HepG2 (cell line): Measurements from ENCODE around the gene ANO9. TPM values are rescaled to one million over a fixed set of nuclear protein-coding genes. Genes with fewer than 3 reads are reported as not detected.
A peak's percentile ranks its signal among the peaks of the same experiment; 100 is the strongest.

Source experiments
- ATM ChIP-seq: fragments of 450-650 bp; IDR thresholded peaks from 2 replicates; pipeline ENCODE4 v1.7.1; 2017; ENCODE audit warnings: mild to moderate bottlenecking, borderline replicate concordance
- CCAR2 ChIP-seq: fragments of 200-400 bp; formaldehyde crosslinking; optimal IDR thresholded peaks from 2 replicates; pipeline ENCODE3; 2018; ENCODE audit warnings: low read depth, mild to moderate bottlenecking, low read length, moderate library complexity
- FOXO1 ChIP-seq: sonication (generic); formaldehyde crosslinking; IDR thresholded peaks from 2 replicates; pipeline ENCODE4 v1.4.0; 2020; ENCODE audit warnings: missing genetic modification reagents
- ISL2 ChIP-seq: sonication (generic); formaldehyde crosslinking; IDR thresholded peaks from 2 replicates; pipeline ENCODE4 v1.5.0; 2020; ENCODE audit warnings: missing genetic modification reagents
- JUND ChIP-seq: sonication (generic); formaldehyde crosslinking; IDR thresholded peaks from 2 replicates; pipeline ENCODE4 v1.8.0; 2022; ENCODE audit warnings: mild to moderate bottlenecking, missing genetic modification reagents
- KDM1A ChIP-seq: IDR thresholded peaks from 2 replicates; pipeline ENCODE4 v1.6.1; 2016; ENCODE audit warnings: missing compliant biosample characterization
- MXD4 ChIP-seq: IDR thresholded peaks from 2 replicates; pipeline ENCODE4 v1.6.1; 2016; ENCODE audit warnings: mild to moderate bottlenecking, missing biosample characterization, missing genetic modification reagents
- TOE1 ChIP-seq: sonication (generic); formaldehyde crosslinking; IDR thresholded peaks from 2 replicates; pipeline ENCODE4 v1.4.0; 2020; ENCODE audit warnings: mild to moderate bottlenecking, missing genetic modification reagents
- ZNF652 ChIP-seq: IDR thresholded peaks from 2 replicates; pipeline ENCODE4 v1.6.1; 2016; ENCODE audit warnings: low read depth, borderline replicate concordance
- polyA plus RNA-seq, 8 experiments: library from polyadenylated mRNA; depleted of rRNA in 3 of 8; stranded (reverse) in 7 of 8; unstranded in 1 of 8; fragments of >200 nt; fragmentation: Illumina TruSeq in 4 of 8; extraction: Trizol in 4 of 8; gene quantifications; 2 replicates each; pipeline versions ENCODE4 v1.2.1 to v1.2.3, GENCODE V29; 2011 to 2016; ENCODE audit warnings: low read depth in 4 of 8, missing spikeins in 1 of 8, mixed read lengths in 1 of 8; ENCODE audit not compliant: insufficient read depth in 1 of 8
- total RNA-seq, 5 experiments: library from RNA; depleted of rRNA; stranded (reverse); fragments of >200 nt; fragmentation: Illumina TruSeq; extraction: Trizol; gene quantifications; 2 replicates each; pipeline ENCODE4 v1.2.3, GENCODE V29; 2016; ENCODE audit warnings: low read depth in 1 of 5
- TF ChIP-seq, protein P1 (sequence below): sonication (generic); formaldehyde crosslinking; IDR thresholded peaks from 2 replicates; pipeline ENCODE4 v1.5.0; 2020; ENCODE audit warnings: mild to moderate bottlenecking, missing genetic modification reagents
- TF ChIP-seq, protein P2 (sequence below): sonication (generic); formaldehyde crosslinking; IDR thresholded peaks from 2 replicates; pipeline ENCODE4 v1.4.0; 2020; ENCODE audit warnings: missing genetic modification reagents
- TF ChIP-seq, protein P3 (sequence below): sonication (generic); formaldehyde crosslinking; IDR thresholded peaks from 2 replicates; pipeline ENCODE4 v1.5.0; 2020; ENCODE audit warnings: mild to moderate bottlenecking, missing genetic modification reagents
- TF ChIP-seq, protein P4 (sequence below): sonication (generic); formaldehyde crosslinking; IDR thresholded peaks from 2 replicates; pipeline ENCODE4 v1.4.0; 2020; ENCODE audit warnings: mild to moderate bottlenecking, missing genetic modification reagents
- TF ChIP-seq, protein P5 (sequence below): sonication (generic); formaldehyde crosslinking; IDR thresholded peaks from 2 replicates; pipeline ENCODE4 v1.5.1; 2020; ENCODE audit warnings: missing genetic modification reagents, mild to moderate bottlenecking, borderline replicate concordance
- TF ChIP-seq, protein P6 (sequence below): sonication (generic); formaldehyde crosslinking; conservative IDR thresholded peaks from 2 replicates; pipeline ENCODE4 v1.8.0; 2022; ENCODE audit warnings: mild to moderate bottlenecking, moderate library complexity, missing genetic modification reagents

The ANO9 gene
- total and polyA plus RNA-seq, 2 of the 13 experiments (the other 11 are each of a cell fraction or from before 2014, with no cell fraction given) = 8.9 to 14.3 TPM

DNA sequence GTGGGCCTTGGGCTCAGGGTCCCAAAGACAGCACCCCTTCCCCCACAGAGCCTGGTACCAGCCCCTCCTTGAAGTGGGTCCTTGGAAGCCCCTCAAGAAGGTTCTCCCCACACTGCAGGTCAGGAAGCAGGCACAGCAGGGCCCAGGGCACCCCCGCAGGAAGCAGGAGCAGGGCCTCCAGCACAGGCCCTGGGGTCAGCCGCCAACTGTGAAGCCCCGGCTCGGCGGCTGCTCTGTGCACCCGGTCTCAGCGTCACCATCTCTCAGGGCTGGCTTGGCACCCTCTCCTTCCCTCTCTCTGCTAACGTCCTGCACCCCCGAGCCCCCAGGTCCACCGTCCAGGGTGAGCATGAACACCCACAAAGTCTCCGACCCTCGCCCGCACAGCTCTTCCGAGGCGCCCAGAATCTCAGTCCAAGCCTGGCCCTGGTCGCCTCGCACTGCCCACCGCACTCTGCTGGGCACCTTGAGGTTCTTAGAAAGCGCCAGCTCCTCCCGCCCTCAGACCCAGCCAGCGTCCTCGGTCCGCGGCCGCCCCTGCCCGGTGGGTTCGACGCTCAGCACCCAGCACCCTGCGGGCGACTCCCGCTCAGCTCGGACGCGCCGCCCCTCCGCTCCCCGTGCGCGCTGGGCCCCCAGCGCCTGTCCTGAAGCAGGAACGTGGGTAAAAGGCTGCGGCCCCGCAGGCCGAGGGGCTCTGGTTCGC is 25.6 kb downstream of the ANO9 start (continued):
- no peak for TF ChIP-seq FOXO1 (CRISPR knock-in tag)
- no peak for TF ChIP-seq KDM1A (CRISPR knock-in tag)
- TF ChIP-seq, protein P1, sequence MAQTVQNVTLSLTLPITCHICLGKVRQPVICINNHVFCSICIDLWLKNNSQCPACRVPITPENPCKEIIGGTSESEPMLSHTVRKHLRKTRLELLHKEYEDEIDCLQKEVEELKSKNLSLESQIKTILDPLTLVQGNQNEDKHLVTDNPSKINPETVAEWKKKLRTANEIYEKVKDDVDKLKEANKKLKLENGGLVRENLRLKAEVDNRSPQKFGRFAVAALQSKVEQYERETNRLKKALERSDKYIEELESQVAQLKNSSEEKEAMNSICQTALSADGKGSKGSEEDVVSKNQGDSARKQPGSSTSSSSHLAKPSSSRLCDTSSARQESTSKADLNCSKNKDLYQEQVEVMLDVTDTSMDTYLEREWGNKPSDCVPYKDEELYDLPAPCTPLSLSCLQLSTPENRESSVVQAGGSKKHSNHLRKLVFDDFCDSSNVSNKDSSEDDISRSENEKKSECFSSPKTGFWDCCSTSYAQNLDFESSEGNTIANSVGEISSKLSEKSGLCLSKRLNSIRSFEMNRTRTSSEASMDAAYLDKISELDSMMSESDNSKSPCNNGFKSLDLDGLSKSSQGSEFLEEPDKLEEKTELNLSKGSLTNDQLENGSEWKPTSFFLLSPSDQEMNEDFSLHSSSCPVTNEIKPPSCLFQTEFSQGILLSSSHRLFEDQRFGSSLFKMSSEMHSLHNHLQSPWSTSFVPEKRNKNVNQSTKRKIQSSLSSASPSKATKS (CRISPR knock-in tag) = no peak
- no peak for TF ChIP-seq TOE1 (CRISPR knock-in tag)
- no peak for TF ChIP-seq ZNF652
- TF ChIP-seq CCAR2 = no peak
- TF ChIP-seq, protein P2, sequence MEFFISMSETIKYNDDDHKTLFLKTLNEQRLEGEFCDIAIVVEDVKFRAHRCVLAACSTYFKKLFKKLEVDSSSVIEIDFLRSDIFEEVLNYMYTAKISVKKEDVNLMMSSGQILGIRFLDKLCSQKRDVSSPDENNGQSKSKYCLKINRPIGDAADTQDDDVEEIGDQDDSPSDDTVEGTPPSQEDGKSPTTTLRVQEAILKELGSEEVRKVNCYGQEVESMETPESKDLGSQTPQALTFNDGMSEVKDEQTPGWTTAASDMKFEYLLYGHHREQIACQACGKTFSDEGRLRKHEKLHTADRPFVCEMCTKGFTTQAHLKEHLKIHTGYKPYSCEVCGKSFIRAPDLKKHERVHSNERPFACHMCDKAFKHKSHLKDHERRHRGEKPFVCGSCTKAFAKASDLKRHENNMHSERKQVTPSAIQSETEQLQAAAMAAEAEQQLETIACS (CRISPR knock-in tag) = peak; percentile 60; the same call in 1 of the 2 replicates
- TF ChIP-seq MXD4 (CRISPR knock-in tag) = no peak
- TF ChIP-seq, protein P3, sequence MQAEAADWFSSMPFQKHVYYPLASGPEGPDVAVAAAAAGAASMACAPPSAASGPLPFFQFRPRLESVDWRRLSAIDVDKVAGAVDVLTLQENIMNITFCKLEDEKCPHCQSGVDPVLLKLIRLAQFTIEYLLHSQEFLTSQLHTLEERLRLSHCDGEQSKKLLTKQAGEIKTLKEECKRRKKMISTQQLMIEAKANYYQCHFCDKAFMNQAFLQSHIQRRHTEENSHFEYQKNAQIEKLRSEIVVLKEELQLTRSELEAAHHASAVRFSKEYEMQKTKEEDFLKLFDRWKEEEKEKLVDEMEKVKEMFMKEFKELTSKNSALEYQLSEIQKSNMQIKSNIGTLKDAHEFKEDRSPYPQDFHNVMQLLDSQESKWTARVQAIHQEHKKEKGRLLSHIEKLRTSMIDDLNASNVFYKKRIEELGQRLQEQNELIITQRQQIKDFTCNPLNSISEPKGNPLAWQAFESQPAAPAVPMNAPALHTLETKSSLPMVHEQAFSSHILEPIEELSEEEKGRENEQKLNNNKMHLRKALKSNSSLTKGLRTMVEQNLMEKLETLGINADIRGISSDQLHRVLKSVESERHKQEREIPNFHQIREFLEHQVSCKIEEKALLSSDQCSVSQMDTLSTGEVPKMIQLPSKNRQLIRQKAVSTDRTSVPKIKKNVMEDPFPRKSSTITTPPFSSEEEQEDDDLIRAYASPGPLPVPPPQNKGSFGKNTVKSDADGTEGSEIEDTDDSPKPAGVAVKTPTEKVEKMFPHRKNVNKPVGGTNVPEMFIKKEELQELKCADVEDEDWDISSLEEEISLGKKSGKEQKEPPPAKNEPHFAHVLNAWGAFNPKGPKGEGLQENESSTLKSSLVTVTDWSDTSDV (CRISPR knock-in tag) = no peak
- no peak for TF ChIP-seq ISL2
- TF ChIP-seq, protein P4, sequence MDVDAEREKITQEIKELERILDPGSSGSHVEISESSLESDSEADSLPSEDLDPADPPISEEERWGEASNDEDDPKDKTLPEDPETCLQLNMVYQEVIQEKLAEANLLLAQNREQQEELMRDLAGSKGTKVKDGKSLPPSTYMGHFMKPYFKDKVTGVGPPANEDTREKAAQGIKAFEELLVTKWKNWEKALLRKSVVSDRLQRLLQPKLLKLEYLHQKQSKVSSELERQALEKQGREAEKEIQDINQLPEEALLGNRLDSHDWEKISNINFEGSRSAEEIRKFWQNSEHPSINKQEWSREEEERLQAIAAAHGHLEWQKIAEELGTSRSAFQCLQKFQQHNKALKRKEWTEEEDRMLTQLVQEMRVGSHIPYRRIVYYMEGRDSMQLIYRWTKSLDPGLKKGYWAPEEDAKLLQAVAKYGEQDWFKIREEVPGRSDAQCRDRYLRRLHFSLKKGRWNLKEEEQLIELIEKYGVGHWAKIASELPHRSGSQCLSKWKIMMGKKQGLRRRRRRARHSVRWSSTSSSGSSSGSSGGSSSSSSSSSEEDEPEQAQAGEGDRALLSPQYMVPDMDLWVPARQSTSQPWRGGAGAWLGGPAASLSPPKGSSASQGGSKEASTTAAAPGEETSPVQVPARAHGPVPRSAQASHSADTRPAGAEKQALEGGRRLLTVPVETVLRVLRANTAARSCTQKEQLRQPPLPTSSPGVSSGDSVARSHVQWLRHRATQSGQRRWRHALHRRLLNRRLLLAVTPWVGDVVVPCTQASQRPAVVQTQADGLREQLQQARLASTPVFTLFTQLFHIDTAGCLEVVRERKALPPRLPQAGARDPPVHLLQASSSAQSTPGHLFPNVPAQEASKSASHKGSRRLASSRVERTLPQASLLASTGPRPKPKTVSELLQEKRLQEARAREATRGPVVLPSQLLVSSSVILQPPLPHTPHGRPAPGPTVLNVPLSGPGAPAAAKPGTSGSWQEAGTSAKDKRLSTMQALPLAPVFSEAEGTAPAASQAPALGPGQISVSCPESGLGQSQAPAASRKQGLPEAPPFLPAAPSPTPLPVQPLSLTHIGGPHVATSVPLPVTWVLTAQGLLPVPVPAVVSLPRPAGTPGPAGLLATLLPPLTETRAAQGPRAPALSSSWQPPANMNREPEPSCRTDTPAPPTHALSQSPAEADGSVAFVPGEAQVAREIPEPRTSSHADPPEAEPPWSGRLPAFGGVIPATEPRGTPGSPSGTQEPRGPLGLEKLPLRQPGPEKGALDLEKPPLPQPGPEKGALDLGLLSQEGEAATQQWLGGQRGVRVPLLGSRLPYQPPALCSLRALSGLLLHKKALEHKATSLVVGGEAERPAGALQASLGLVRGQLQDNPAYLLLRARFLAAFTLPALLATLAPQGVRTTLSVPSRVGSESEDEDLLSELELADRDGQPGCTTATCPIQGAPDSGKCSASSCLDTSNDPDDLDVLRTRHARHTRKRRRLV (CRISPR knock-in tag) = no peak
- TF ChIP-seq JUND (CRISPR knock-in tag) = no peak
- TF ChIP-seq ATM = no peak
- TF ChIP-seq, protein P5, sequence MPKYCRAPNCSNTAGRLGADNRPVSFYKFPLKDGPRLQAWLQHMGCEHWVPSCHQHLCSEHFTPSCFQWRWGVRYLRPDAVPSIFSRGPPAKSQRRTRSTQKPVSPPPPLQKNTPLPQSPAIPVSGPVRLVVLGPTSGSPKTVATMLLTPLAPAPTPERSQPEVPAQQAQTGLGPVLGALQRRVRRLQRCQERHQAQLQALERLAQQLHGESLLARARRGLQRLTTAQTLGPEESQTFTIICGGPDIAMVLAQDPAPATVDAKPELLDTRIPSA (CRISPR knock-in tag) = no peak
- TF ChIP-seq, protein P6, sequence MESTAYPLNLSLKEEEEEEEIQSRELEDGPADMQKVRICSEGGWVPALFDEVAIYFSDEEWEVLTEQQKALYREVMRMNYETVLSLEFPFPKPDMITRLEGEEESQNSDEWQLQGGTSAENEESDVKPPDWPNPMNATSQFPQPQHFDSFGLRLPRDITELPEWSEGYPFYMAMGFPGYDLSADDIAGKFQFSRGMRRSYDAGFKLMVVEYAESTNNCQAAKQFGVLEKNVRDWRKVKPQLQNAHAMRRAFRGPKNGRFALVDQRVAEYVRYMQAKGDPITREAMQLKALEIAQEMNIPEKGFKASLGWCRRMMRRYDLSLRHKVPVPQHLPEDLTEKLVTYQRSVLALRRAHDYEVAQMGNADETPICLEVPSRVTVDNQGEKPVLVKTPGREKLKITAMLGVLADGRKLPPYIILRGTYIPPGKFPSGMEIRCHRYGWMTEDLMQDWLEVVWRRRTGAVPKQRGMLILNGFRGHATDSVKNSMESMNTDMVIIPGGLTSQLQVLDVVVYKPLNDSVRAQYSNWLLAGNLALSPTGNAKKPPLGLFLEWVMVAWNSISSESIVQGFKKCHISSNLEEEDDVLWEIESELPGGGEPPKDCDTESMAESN = peak; percentile 44; the same call in 1 of the 2 replicates
